ENCODE data around the gene CRISPLD2. TPM values are rescaled to one million over a fixed set of nuclear protein-coding genes. Genes with fewer than 3 reads are reported as not detected.

CRISPLD2 gene
- total and polyA plus RNA-seq, 7 experiments from 2014 or later = 0.38 to 14.4 (median 0.82) TPM

DNA sequence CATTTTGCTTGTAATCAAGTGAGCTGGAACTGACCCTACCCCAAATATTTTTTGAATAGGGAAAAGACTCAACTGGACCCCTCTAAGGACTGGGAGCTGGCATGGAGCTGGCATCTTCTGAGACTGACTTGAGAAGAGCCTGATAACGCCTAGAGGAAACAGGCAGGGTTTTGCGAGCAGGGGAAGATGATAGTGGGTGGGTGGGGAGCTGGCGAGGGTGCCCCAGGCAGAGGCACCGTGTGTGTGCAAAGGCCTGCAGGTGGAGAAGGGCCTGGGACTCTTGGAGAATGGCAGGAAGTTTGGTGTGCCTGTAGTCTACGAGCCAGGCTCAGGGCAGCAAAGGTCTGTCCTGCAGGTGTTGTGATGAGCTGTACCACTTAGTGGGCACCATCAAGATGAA, 4.1 kb downstream of the CRISPLD2 start:
- intact Hi-C loops (cut with micrococcal nuclease) = no loop called here
- DNase-seq (no peak), ATAC-seq (no peak)
- peaks cover 11 to 31% (median 19%) of the 10 kb centered on the region in 7 donors for H3K4me1 Mint-ChIP-seq
- Histone ChIP-seq H3K4me3 (ENCODE audit: low read length) (no peak overlapping the region), H3K4me1 (ENCODE audit: control insufficient read depth in 2 of 2, insufficient read depth in 2 of 2, low read length in 2 of 2) (peaks cover 9 to 20% of the 10 kb centered on the region in 2 donors), H3K27me3 (ENCODE audit: control insufficient read depth in 2 of 2, insufficient read depth in 2 of 2, low read length in 2 of 2) (peaks cover 3 to 5% of the 10 kb centered on the region in 2 donors), H3K9me3 (ENCODE audit: control insufficient read depth in 2 of 3, low read length in 3 of 3) (no peaks in the 10 kb centered on the region), H3K27ac (ENCODE audit: low read depth, low read length) (no peak overlapping the region), H3K36me3 (ENCODE audit: control insufficient read depth in 2 of 3, insufficient read depth in 3 of 3, low read length in 3 of 3) (no peaks in the 10 kb centered on the region)
- CTCF ChIA-PET = no interaction called here
- H3K9me3 Mint-ChIP-seq = peaks cover 0 to 2% (median 0%) of the 10 kb centered on the region in 11 donors
- no peak overlapping the region for H3K4me3 Mint-ChIP-seq
- peaks cover 0 to 44% (median 27%) of the 10 kb centered on the region in 5 donors for H3K27me3 Mint-ChIP-seq
- POLR2A ChIA-PET = no interaction called here
- H3K36me3 Mint-ChIP-seq = peaks cover 0 to 8% (median 0%) of the 10 kb centered on the region in 5 donors
- H3K27ac Mint-ChIP-seq = no peak overlapping the region

DNA sequence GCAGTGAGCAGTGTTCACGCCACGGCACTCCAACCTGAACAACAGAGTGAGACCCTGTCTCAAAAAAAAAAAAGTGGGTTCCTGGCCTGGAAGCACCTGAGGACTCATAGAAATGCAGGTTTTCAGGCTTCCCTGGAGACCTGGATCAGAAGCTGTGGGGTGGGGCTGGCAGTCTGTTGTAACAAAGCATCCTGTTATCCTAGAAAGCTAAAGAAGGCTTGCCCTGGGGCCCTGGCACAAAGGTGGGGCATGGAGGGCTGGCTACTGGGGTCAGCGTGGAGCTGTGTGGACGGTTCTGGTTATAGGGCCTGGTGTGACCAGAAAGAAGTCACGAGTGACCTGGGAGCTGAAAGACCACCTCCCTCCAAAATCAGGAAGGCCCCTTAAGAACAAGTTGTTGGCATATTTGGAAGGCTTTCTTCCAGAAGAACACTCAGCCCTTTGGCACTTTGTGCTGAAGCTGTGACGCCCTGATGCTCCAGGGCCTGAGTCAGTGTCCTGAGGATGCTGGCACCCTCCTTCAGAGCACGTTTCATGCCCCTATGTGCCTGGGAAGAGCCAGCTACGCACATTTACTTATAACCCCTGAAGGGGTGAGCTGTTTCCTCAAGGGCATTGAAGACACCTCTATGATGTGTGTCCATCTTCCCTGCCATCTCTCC, 6.2 kb downstream of the CRISPLD2 start:
- Mint-ChIP-seq H3K4me1 (peaks cover 0 to 18% (median 8%) of the 10 kb centered on the region in 7 donors), H3K27me3 (peaks cover 0 to 34% (median 18%) of the 10 kb centered on the region in 5 donors), H3K36me3 (peaks cover 0 to 8% (median 0%) of the 10 kb centered on the region in 5 donors), H3K27ac (no peak overlapping the region), H3K9me3 (peaks cover 0 to 2% (median 0%) of the 10 kb centered on the region in 11 donors), H3K4me3 (no peak overlapping the region)
- H3K9me3 ChIP-seq (ENCODE audit: control insufficient read depth in 2 of 3, low read length in 3 of 3) = no peaks in the 10 kb centered on the region
- H3K36me3 ChIP-seq (ENCODE audit: control insufficient read depth in 2 of 3, insufficient read depth in 3 of 3, low read length in 3 of 3) = no peaks in the 10 kb centered on the region
- POLR2A ChIA-PET = interaction anchor here (0.7 kb wide), 1 partner anchor 50 kb away, joined by 3 read pairs; no protein-coding TSS in a partner anchor
- H3K27ac ChIP-seq (ENCODE audit: low read depth, low read length) = no peak overlapping the region
- peaks cover 3 to 5% of the 10 kb centered on the region in 2 donors for H3K27me3 ChIP-seq (ENCODE audit: control insufficient read depth in 2 of 2, insufficient read depth in 2 of 2, low read length in 2 of 2)
- DNase-seq (no peak), ATAC-seq (no peak)
- no peak overlapping the region for H3K4me3 ChIP-seq (ENCODE audit: low read length)
- peaks cover 0 to 5% of the 10 kb centered on the region in 2 donors for H3K4me1 ChIP-seq (ENCODE audit: control insufficient read depth in 2 of 2, insufficient read depth in 2 of 2, low read length in 2 of 2)
- intact Hi-C loops (cut with micrococcal nuclease) = no loop called here
- CTCF ChIA-PET = interaction anchor here (0.6 kb wide), 1 partner anchor 376 kb away, joined by 3 read pairs; no protein-coding TSS in a partner anchor

DNA sequence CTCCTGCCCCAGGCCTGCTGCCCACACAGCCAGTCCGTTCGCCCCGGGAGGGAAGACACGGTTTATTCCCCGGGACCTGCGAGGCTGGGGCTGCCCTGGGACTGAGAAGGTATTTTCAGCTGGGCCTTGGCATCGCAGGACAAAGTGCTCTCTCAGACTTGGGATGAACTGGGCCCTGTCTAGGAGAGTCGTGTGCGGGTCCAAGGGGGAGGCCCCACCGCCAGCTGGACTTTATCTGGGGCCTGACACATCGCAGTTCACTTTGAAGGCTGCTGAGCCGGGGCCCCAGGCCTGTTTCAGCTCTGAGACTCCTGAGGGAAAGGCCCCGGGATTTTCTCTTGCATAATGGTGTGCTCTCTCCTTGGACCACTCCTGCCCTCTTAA, 6.8 kb downstream of the CRISPLD2 start:
- H3K27me3 ChIP-seq (ENCODE audit: control insufficient read depth in 2 of 2, insufficient read depth in 2 of 2, low read length in 2 of 2) = peaks cover 3 to 5% of the 10 kb centered on the region in 2 donors
- no peak overlapping the region for H3K27ac Mint-ChIP-seq
- H3K27ac ChIP-seq (ENCODE audit: low read depth, low read length) = no peak overlapping the region
- peaks cover 0 to 13% (median 4%) of the 10 kb centered on the region in 7 donors for H3K4me1 Mint-ChIP-seq
- ChIA-PET POLR2A (no interaction called here), CTCF (no interaction called here)
- DNase-seq = no peak
- no peaks in the 10 kb centered on the region for H3K4me1 ChIP-seq (ENCODE audit: control insufficient read depth in 2 of 2, insufficient read depth in 2 of 2, low read length in 2 of 2)
- no peaks in the 10 kb centered on the region for H3K9me3 ChIP-seq (ENCODE audit: control insufficient read depth in 2 of 3, low read length in 3 of 3)
- no peak for ATAC-seq
- no peak overlapping the region for H3K4me3 ChIP-seq (ENCODE audit: low read length)
- peaks cover 0 to 8% (median 0%) of the 10 kb centered on the region in 5 donors for H3K36me3 Mint-ChIP-seq
- H3K4me3 Mint-ChIP-seq = no peak overlapping the region
- H3K36me3 ChIP-seq (ENCODE audit: control insufficient read depth in 2 of 3, insufficient read depth in 3 of 3, low read length in 3 of 3) = no peaks in the 10 kb centered on the region
- peaks cover 0 to 34% (median 18%) of the 10 kb centered on the region in 5 donors for H3K27me3 Mint-ChIP-seq
- intact Hi-C loops (cut with micrococcal nuclease) = no loop called here
- H3K9me3 Mint-ChIP-seq = peaks cover 0 to 2% (median 0%) of the 10 kb centered on the region in 11 donors

DNA sequence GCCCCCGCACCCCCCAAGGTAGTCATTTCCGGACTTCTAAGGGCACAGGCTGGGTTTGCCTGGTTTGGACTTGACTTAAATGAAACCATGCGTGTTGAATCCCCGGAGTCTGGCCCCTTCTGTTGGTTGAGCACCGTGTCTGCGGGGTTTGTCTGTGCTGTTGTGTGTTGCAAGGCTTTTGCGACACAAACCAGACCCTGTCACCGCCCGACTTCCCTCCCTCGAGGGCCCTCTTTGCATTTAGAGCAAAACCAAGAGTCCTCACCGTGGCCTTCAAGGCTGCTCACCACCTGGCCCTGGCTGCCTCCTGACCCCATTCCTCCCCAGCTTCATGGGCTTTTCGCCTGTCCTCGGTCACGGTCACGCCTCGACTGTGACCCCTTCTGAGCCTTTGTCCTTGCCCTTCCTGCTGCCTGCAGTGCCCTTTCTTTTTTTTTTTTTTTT, 7.4 kb downstream of the CRISPLD2 start:
- intact Hi-C loops (cut with micrococcal nuclease) = no loop called here
- Mint-ChIP-seq H3K36me3 (peaks cover 0 to 8% (median 0%) of the 10 kb centered on the region in 5 donors), H3K4me1 (peaks cover 0 to 13% (median 3%) of the 10 kb centered on the region in 7 donors), H3K27me3 (peaks cover 0 to 34% (median 17%) of the 10 kb centered on the region in 5 donors), H3K4me3 (no peak overlapping the region), H3K9me3 (peaks cover 0 to 2% (median 0%) of the 10 kb centered on the region in 11 donors), H3K27ac (no peak overlapping the region)
- ATAC-seq (no peak), DNase-seq (no peak)
- ChIA-PET CTCF (no interaction called here), POLR2A (no interaction called here)
- no peaks in the 10 kb centered on the region for H3K9me3 ChIP-seq (ENCODE audit: control insufficient read depth in 2 of 3, low read length in 3 of 3)
- no peak overlapping the region for H3K27ac ChIP-seq (ENCODE audit: low read depth, low read length)
- no peaks in the 10 kb centered on the region for H3K36me3 ChIP-seq (ENCODE audit: control insufficient read depth in 2 of 3, insufficient read depth in 3 of 3, low read length in 3 of 3)
- peaks cover 3 to 5% of the 10 kb centered on the region in 2 donors for H3K27me3 ChIP-seq (ENCODE audit: control insufficient read depth in 2 of 2, insufficient read depth in 2 of 2, low read length in 2 of 2)
- H3K4me3 ChIP-seq (ENCODE audit: low read length) = no peak overlapping the region
- no peaks in the 10 kb centered on the region for H3K4me1 ChIP-seq (ENCODE audit: control insufficient read depth in 2 of 2, insufficient read depth in 2 of 2, low read length in 2 of 2)

DNA sequence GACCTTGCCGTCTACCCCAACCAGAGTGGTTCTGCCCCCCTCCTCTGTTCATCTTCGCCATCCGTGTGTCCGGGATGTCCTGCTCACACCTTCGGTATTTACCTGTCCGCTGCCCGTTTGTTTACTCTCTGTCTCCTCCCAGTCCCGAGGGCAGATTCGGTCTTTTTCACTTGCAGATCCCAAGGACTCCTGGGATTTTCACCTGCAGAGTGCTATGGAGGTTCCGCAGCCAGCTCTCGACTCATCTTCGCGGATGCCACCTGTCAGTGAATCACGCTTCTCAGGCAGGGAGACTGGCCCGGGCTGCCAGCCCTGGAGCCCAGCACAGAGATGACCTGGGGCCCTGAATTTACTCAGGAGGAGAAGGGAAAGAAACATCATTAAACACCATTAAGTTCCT, 8.1 kb downstream of the CRISPLD2 start:
- H3K36me3 ChIP-seq (ENCODE audit: control insufficient read depth in 2 of 3, insufficient read depth in 3 of 3, low read length in 3 of 3) = no peaks in the 10 kb centered on the region
- Mint-ChIP-seq H3K9me3 (peaks cover 0 to 2% (median 0%) of the 10 kb centered on the region in 11 donors), H3K27ac (peak overlapping the region in 1 of 9 donors; percentile 80), H3K27me3 (peaks cover 0 to 30% (median 10%) of the 10 kb centered on the region in 5 donors), H3K36me3 (peaks cover 0 to 7% (median 0%) of the 10 kb centered on the region in 5 donors), H3K4me1 (peaks cover 0 to 6% (median 2%) of the 10 kb centered on the region in 7 donors), H3K4me3 (no peak overlapping the region)
- CTCF ChIA-PET = no interaction called here
- H3K9me3 ChIP-seq (ENCODE audit: control insufficient read depth in 2 of 3, low read length in 3 of 3) = no peaks in the 10 kb centered on the region
- H3K4me1 ChIP-seq (ENCODE audit: control insufficient read depth in 2 of 2, insufficient read depth in 2 of 2, low read length in 2 of 2) = no peaks in the 10 kb centered on the region
- H3K27ac ChIP-seq (ENCODE audit: low read depth, low read length) = no peak overlapping the region
- no peak for DNase-seq
- intact Hi-C loops (cut with micrococcal nuclease) = no loop called here
- H3K4me3 ChIP-seq (ENCODE audit: low read length) = no peak overlapping the region
- ATAC-seq = no peak
- peaks cover 0 to 5% of the 10 kb centered on the region in 2 donors for H3K27me3 ChIP-seq (ENCODE audit: control insufficient read depth in 2 of 2, insufficient read depth in 2 of 2, low read length in 2 of 2)
- POLR2A ChIA-PET = no interaction called here

DNA sequence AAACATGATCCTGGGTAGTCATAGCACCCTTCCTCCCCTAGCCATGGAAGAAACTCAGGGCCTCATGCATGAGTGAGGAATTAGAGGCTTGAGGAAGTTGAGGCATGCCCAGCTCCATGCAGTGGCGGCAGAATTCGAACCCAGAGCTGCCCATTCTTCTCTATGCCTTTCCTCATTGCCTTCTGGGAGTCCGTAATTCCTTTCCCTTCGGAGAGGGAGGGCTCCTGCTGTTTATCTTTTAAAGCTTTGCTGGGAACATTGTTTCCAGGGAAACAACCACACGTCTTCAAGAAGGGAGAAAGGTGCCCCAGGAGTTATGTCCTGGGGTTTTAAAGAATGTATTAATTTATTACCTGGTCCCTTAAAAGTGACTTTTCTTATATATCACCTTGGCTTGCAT, 8.5 kb downstream of the CRISPLD2 start:
- no peaks in the 10 kb centered on the region for H3K4me1 ChIP-seq (ENCODE audit: control insufficient read depth in 2 of 2, insufficient read depth in 2 of 2, low read length in 2 of 2)
- H3K27me3 ChIP-seq (ENCODE audit: control insufficient read depth in 2 of 2, insufficient read depth in 2 of 2, low read length in 2 of 2) = peaks cover 0 to 5% of the 10 kb centered on the region in 2 donors
- intact Hi-C loops (cut with micrococcal nuclease) = no loop called here
- no peak for DNase-seq
- no peaks in the 10 kb centered on the region for H3K9me3 ChIP-seq (ENCODE audit: control insufficient read depth in 2 of 3, low read length in 3 of 3)
- H3K4me3 Mint-ChIP-seq = no peak overlapping the region
- no peak overlapping the region for H3K27ac ChIP-seq (ENCODE audit: low read depth, low read length)
- H3K9me3 Mint-ChIP-seq = peaks cover 0 to 2% (median 0%) of the 10 kb centered on the region in 11 donors
- POLR2A ChIA-PET = no interaction called here
- H3K27me3 Mint-ChIP-seq = peaks cover 0 to 28% (median 8%) of the 10 kb centered on the region in 5 donors
- H3K27ac Mint-ChIP-seq = no peak overlapping the region
- no peaks in the 10 kb centered on the region for H3K36me3 ChIP-seq (ENCODE audit: control insufficient read depth in 2 of 3, insufficient read depth in 3 of 3, low read length in 3 of 3)
- CTCF ChIA-PET = interaction anchor here (0.7 kb wide), 1 partner anchor 20 kb away, joined by 4 read pairs; no protein-coding TSS in a partner anchor
- ATAC-seq = no peak
- peaks cover 0 to 4% (median 0%) of the 10 kb centered on the region in 7 donors for H3K4me1 Mint-ChIP-seq
- H3K36me3 Mint-ChIP-seq = peaks cover 0 to 3% (median 0%) of the 10 kb centered on the region in 5 donors
- H3K4me3 ChIP-seq (ENCODE audit: low read length) = no peak overlapping the region

All from naive thymus-derived CD4-positive, alpha-beta T cell (primary cell).